GM13976 (cell line): ENCODE results near the gene RPA4.
"Not testable (repeated sequence)": the region's sequence is repeated elsewhere in the genome, so short reads cannot be mapped to it uniquely, and the experiment has no call there.

ENCODE experiments used
- DNase-seq: peaks from one replicate; pipeline ENCODE4 v3.0.0; 2012; ENCODE audit warnings: low spot score
- CTCF ChIP-seq: IDR thresholded peaks from 2 replicates; pipeline ENCODE4 v1.5.1; 2012; ENCODE audit warnings: borderline replicate concordance, mild to moderate bottlenecking; ENCODE audit not compliant: insufficient read depth; ENCODE audit errors: extremely low read depth, missing control alignments, control extremely low read depth
- in situ Hi-C: fragments of 300-500 bp; cut with MboI; formaldehyde crosslinking; loops from one replicate; pipeline ENCODE4 v1.12.0; 2022; ENCODE audit warnings: low sequenced_read_pairs, mixed read lengths, inconsistent platforms; ENCODE audit not compliant: unreplicated experiment

Gene RPA4

GRCh38 chrX:96843566-96843965 lies 40.1 kb upstream of the RPA4 start:
- in situ Hi-C loops: no loop called here
- TF ChIP-seq CTCF: no peak
- no peak for DNase-seq

GRCh38 chrX:96846841-96847240 lies 36.9 kb upstream of the RPA4 start:
- no peak for DNase-seq
- TF ChIP-seq CTCF: no peak
- in situ Hi-C loops: no loop called here

- DNase-seq, in situ Hi-C loops: not testable (repeated sequence)
These were observed 24.3 kb upstream of the RPA4 start for GRCh38 chrX:96859422-96859821.

GRCh38 chrX:96861218-96861617 lies 22.5 kb upstream of the RPA4 start:
- DNase-seq: no peak
- no peak for TF ChIP-seq CTCF
- in situ Hi-C loops: no loop called here

GRCh38 chrX:96861661-96862060 lies 22.0 kb upstream of the RPA4 start:
- no peak for DNase-seq
- in situ Hi-C loops: no loop called here
- no peak for TF ChIP-seq CTCF

- no peak for TF ChIP-seq CTCF
- DNase-seq: no peak
- in situ Hi-C loops: no loop called here
These were observed 319 bp downstream of the RPA4 start for GRCh38 chrX:96884027-96884426.

GRCh38 chrX:96889726-96890125 lies 6.0 kb downstream of the RPA4 start:
- no peak for TF ChIP-seq CTCF
- in situ Hi-C loops: no loop called here
- no peak for DNase-seq
